ENCODE data around the gene PNMA8C. TPM values are rescaled to one million over a fixed set of nuclear protein-coding genes. Genes with fewer than 3 reads are reported as not detected.

The PNMA8C gene
- total and polyA plus RNA-seq, 2 experiments from 2014 or later = 0.44 to 2.3 TPM

DNA sequence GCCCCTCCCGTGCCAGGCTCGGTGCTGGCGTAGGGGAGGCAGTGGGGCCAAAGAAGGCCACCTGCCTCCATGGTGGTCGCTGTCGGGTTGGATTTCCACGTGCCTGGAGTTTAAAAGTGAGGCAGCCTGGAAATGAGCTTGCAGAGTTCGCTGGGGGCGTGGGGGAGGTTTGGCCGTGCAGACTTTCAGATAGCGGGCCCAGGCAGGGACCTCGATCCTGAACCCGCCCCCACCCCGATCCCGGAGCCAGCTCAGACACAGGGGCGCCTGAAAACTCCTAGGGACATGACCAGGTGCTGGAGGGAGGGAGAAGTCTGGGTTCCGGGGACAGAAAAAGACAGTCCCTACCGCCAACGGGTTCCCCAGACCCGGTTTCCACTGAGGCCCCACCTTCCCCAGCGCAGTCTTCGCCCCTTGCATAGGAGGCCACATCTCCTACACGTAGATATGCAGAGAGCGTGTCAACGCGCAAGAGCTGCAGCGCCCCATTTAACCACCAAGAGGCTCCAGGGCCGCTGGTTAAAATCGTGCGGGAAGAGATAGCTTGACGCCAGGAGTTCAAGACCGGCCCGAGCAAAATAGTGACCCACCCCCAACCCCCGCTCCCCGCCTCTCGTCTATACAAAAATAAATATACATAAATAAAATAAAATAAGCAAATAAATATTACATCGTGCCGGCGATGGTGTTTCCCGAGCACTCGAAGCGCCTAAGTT is 23.8 kb downstream of the PNMA8C start:
- peak; percentile 81 for DNase-seq (ENCODE audit: low spot score)

More for the DNA sequence above, 23.8 kb downstream of the PNMA8C start:
- peak; percentile 62 for ATAC-seq
- Mint-ChIP-seq H3K27me3 (ENCODE audit: insufficient read depth, low read depth, poor library complexity) (peaks cover 45% of the 10 kb centered on the region), H3K4me1 (peaks cover 34% of the 10 kb centered on the region), H3K9me3 (no peaks in the 10 kb centered on the region), H3K27ac (no peak overlapping the region), H3K36me3 (ENCODE audit: low read depth) (peaks cover under 1% of the 10 kb centered on the region; the same call in 2 of the 3 replicates), H3K4me3 (peak overlapping the region; percentile 73)
- Histone ChIP-seq H3K27me3 (ENCODE audit: insufficient read depth) (peaks cover 61% of the 10 kb centered on the region), H3K27ac (ENCODE audit: low read depth) (no peak overlapping the region), H4K20me1 (replicated peaks; ENCODE audit: insufficient read depth) (0 out of 2 replicates have a peak, but pooled peaks cover 1% of the 10 kb centered on the region), H3K9me2 (ENCODE audit: insufficient read depth) (no peaks in the 10 kb centered on the region), H3K4me2 (peak overlapping the region; percentile 93), H3K79me2 (replicated peaks; ENCODE audit: insufficient read depth) (no peaks in the 10 kb centered on the region), H3K36me3 (ENCODE audit: insufficient read depth) (no peaks in the 10 kb centered on the region), H2AFZ (peak overlapping the region; percentile 97), H3K4me1 (ENCODE audit: insufficient read depth) (peaks cover 26% of the 10 kb centered on the region), H3F3A (replicated peaks; ENCODE audit: low read depth) (peaks cover 16% of the 10 kb centered on the region; the same call in 1 of the 2 replicates), H3K4me3 (peak overlapping the region; percentile 69)
- TF ChIP-seq EZH2phosphoT487 (IDR thresholded peaks at IDR 0.05; ENCODE audit: unreplicated experiment) (no peak), ZNF331 (CRISPR knock-in tag; IDR thresholded peaks at IDR 0.05; ENCODE audit: low read depth) (no peak), CREB1 (CRISPR knock-in tag; IDR thresholded peaks at IDR 0.05; ENCODE audit: low read depth) (peak; percentile 19; the same call in 1 of the 2 replicates), EZH2 (IDR thresholded peaks at IDR 0.05; ENCODE audit: low read depth, unreplicated experiment) (no peak), NANOG (IDR thresholded peaks at IDR 0.05; ENCODE audit: borderline replicate concordance) (no peak), POLR2AphosphoS5 (IDR thresholded peaks at IDR 0.05; ENCODE audit: low read depth) (no peak)
- TF ChIP-seq, protein P1, sequence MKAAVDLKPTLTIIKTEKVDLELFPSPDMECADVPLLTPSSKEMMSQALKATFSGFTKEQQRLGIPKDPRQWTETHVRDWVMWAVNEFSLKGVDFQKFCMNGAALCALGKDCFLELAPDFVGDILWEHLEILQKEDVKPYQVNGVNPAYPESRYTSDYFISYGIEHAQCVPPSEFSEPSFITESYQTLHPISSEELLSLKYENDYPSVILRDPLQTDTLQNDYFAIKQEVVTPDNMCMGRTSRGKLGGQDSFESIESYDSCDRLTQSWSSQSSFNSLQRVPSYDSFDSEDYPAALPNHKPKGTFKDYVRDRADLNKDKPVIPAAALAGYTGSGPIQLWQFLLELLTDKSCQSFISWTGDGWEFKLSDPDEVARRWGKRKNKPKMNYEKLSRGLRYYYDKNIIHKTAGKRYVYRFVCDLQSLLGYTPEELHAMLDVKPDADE (IDR thresholded peaks at IDR 0.05) = no peak
- TF ChIP-seq, protein P2, sequence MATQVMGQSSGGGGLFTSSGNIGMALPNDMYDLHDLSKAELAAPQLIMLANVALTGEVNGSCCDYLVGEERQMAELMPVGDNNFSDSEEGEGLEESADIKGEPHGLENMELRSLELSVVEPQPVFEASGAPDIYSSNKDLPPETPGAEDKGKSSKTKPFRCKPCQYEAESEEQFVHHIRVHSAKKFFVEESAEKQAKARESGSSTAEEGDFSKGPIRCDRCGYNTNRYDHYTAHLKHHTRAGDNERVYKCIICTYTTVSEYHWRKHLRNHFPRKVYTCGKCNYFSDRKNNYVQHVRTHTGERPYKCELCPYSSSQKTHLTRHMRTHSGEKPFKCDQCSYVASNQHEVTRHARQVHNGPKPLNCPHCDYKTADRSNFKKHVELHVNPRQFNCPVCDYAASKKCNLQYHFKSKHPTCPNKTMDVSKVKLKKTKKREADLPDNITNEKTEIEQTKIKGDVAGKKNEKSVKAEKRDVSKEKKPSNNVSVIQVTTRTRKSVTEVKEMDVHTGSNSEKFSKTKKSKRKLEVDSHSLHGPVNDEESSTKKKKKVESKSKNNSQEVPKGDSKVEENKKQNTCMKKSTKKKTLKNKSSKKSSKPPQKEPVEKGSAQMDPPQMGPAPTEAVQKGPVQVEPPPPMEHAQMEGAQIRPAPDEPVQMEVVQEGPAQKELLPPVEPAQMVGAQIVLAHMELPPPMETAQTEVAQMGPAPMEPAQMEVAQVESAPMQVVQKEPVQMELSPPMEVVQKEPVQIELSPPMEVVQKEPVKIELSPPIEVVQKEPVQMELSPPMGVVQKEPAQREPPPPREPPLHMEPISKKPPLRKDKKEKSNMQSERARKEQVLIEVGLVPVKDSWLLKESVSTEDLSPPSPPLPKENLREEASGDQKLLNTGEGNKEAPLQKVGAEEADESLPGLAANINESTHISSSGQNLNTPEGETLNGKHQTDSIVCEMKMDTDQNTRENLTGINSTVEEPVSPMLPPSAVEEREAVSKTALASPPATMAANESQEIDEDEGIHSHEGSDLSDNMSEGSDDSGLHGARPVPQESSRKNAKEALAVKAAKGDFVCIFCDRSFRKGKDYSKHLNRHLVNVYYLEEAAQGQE (IDR thresholded peaks at IDR 0.05; ENCODE audit: unreplicated experiment) = no peak
- TF ChIP-seq, protein P3, sequence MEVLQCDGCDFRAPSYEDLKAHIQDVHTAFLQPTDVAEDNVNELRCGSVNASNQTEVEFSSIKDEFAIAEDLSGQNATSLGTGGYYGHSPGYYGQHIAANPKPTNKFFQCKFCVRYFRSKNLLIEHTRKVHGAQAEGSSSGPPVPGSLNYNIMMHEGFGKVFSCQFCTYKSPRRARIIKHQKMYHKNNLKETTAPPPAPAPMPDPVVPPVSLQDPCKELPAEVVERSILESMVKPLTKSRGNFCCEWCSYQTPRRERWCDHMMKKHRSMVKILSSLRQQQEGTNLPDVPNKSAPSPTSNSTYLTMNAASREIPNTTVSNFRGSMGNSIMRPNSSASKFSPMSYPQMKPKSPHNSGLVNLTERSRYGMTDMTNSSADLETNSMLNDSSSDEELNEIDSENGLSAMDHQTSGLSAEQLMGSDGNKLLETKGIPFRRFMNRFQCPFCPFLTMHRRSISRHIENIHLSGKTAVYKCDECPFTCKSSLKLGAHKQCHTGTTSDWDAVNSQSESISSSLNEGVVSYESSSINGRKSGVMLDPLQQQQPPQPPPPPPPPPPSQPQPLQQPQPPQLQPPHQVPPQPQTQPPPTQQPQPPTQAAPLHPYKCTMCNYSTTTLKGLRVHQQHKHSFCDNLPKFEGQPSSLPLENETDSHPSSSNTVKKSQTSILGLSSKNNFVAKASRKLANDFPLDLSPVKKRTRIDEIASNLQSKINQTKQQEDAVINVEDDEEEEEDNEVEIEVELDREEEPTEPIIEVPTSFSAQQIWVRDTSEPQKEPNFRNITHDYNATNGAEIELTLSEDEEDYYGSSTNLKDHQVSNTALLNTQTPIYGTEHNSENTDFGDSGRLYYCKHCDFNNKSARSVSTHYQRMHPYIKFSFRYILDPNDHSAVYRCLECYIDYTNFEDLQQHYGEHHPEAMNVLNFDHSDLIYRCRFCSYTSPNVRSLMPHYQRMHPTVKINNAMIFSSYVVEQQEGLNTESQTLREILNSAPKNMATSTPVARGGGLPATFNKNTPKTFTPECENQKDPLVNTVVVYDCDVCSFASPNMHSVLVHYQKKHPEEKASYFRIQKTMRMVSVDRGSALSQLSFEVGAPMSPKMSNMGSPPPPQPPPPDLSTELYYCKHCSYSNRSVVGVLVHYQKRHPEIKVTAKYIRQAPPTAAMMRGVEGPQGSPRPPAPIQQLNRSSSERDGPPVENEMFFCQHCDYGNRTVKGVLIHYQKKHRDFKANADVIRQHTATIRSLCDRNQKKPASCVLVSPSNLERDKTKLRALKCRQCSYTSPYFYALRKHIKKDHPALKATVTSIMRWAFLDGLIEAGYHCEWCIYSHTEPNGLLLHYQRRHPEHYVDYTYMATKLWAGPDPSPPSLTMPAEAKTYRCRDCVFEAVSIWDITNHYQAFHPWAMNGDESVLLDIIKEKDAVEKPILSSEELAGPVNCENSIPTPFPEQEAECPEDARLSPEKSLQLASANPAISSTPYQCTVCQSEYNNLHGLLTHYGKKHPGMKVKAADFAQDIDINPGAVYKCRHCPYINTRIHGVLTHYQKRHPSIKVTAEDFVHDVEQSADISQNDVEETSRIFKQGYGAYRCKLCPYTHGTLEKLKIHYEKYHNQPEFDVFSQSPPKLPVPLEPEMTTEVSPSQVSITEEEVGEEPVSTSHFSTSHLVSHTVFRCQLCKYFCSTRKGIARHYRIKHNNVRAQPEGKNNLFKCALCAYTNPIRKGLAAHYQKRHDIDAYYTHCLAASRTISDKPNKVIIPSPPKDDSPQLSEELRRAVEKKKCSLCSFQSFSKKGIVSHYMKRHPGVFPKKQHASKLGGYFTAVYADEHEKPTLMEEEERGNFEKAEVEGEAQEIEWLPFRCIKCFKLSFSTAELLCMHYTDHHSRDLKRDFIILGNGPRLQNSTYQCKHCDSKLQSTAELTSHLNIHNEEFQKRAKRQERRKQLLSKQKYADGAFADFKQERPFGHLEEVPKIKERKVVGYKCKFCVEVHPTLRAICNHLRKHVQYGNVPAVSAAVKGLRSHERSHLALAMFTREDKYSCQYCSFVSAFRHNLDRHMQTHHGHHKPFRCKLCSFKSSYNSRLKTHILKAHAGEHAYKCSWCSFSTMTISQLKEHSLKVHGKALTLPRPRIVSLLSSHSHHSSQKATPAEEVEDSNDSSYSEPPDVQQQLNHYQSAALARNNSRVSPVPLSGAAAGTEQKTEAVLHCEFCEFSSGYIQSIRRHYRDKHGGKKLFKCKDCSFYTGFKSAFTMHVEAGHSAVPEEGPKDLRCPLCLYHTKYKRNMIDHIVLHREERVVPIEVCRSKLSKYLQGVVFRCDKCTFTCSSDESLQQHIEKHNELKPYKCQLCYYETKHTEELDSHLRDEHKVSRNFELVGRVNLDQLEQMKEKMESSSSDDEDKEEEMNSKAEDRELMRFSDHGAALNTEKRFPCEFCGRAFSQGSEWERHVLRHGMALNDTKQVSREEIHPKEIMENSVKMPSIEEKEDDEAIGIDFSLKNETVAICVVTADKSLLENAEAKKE (CRISPR knock-in tag; IDR thresholded peaks at IDR 0.05) = no peak
- TF ChIP-seq, protein P4, sequence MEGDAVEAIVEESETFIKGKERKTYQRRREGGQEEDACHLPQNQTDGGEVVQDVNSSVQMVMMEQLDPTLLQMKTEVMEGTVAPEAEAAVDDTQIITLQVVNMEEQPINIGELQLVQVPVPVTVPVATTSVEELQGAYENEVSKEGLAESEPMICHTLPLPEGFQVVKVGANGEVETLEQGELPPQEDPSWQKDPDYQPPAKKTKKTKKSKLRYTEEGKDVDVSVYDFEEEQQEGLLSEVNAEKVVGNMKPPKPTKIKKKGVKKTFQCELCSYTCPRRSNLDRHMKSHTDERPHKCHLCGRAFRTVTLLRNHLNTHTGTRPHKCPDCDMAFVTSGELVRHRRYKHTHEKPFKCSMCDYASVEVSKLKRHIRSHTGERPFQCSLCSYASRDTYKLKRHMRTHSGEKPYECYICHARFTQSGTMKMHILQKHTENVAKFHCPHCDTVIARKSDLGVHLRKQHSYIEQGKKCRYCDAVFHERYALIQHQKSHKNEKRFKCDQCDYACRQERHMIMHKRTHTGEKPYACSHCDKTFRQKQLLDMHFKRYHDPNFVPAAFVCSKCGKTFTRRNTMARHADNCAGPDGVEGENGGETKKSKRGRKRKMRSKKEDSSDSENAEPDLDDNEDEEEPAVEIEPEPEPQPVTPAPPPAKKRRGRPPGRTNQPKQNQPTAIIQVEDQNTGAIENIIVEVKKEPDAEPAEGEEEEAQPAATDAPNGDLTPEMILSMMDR (conservative IDR thresholded peaks at IDR 0.05; ENCODE audit: low read depth in 2 of 2) = peak; percentile 30 to 44; a peak in 3 of 4 replicates
